Hepatocyte (in vitro differentiated cells): Measurements from ENCODE around the gene LRRC49. TPM values are rescaled to one million over a fixed set of nuclear protein-coding genes. Genes with fewer than 3 reads are reported as not detected.
A peak's percentile ranks its signal among the peaks of the same experiment; 100 is the strongest.

ENCODE experiments used
- DNase-seq: peaks from one replicate; pipeline ENCODE4 v3.0.0-alpha.2; 2016; ENCODE audit warnings: low spot score
- H2AFZ ChIP-seq: fragments of 200-600 bp; sonication (generic); 2 replicates; pipeline ENCODE4 v1.6.0; 2016; ENCODE audit warnings: antibody characterized with exemption, mild to moderate bottlenecking
- H3K27ac ChIP-seq: fragments of 200-600 bp; sonication (generic); 2 replicates; pipeline ENCODE4 v1.5.1; 2016; ENCODE audit warnings: mild to moderate bottlenecking
- H3K27me3 ChIP-seq: fragments of 200-600 bp; sonication (generic); 2 replicates; pipeline ENCODE4 v1.6.1; 2016
- H3K36me3 ChIP-seq: fragments of 200-600 bp; sonication (generic); replicated peaks from 2 replicates; pipeline ENCODE4 v1.5.1; 2016; ENCODE audit warnings: low read depth; ENCODE audit not compliant: insufficient read depth
- H3K4me1 ChIP-seq: fragments of 200-600 bp; sonication (generic); 2 replicates; pipeline ENCODE4 v1.5.1; 2016; ENCODE audit warnings: mild to moderate bottlenecking, moderate library complexity; ENCODE audit not compliant: insufficient read depth
- H3K4me2 ChIP-seq: fragments of 200-600 bp; sonication (generic); 2 replicates; pipeline ENCODE4 v1.6.0; 2016
- H3K4me3 ChIP-seq: fragments of 200-600 bp; sonication (generic); 2 replicates; pipeline ENCODE4 v1.5.1; 2016; ENCODE audit warnings: mild to moderate bottlenecking
- H3K79me2 ChIP-seq: fragments of 200-600 bp; sonication (generic); 2 replicates; pipeline ENCODE4 v1.6.0; 2017; ENCODE audit warnings: mild to moderate bottlenecking
- H3K9me2 ChIP-seq: fragments of 200-600 bp; sonication (generic); replicated peaks from 2 replicates; pipeline ENCODE4 v1.6.0; 2017; ENCODE audit warnings: mild to moderate bottlenecking; ENCODE audit not compliant: insufficient read depth
- H3K9me3 ChIP-seq: fragments of 200-600 bp; sonication (generic); 2 replicates; pipeline ENCODE4 v1.5.1; 2016; ENCODE audit warnings: low read depth, mild to moderate bottlenecking
- H4K20me1 ChIP-seq: fragments of 200-600 bp; sonication (generic); 2 replicates; pipeline ENCODE4 v1.6.0; 2016; ENCODE audit warnings: mild to moderate bottlenecking; ENCODE audit not compliant: insufficient read depth, poor library complexity, severe bottlenecking
- CTCF ChIP-seq: fragments of 200-600 bp; sonication (generic); IDR thresholded peaks from 2 replicates; pipeline ENCODE4 v1.5.1; 2016; ENCODE audit warnings: antibody characterized with exemption, mild to moderate bottlenecking; ENCODE audit not compliant: poor library complexity
- EZH2 ChIP-seq: fragments of 200-600 bp; sonication (generic); IDR thresholded peaks from 2 replicates; pipeline ENCODE4 v1.6.1; 2016; ENCODE audit warnings: antibody characterized with exemption, mild to moderate bottlenecking, borderline replicate concordance
- EZH2phosphoT487 ChIP-seq: fragments of 200-600 bp; sonication (generic); IDR thresholded peaks from one replicate; pipeline ENCODE4 v1.6.1; 2018; ENCODE audit warnings: antibody characterized with exemption, mild to moderate bottlenecking, low read depth, moderate library complexity; ENCODE audit not compliant: unreplicated experiment, severe bottlenecking
- WGBS: methylation state at CpG from one replicate; pipeline ENCODE4 v1.1.6; 2016; ENCODE audit warnings: low lambda C conversion rate; ENCODE audit errors: missing lambda C conversion rate; 5-methylcytosine and 5-hydroxymethylcytosine counted together
- polyA plus RNA-seq: library from polyadenylated mRNA; unstranded; fragments of >200 nt; fragmentation: Nextera tagmentation; extraction: Ambion mirVana; gene quantifications from 2 replicates; pipeline ENCODE4 v1.2.1, GENCODE V29; 2016
- total RNA-seq: library from RNA; depleted of rRNA; stranded (reverse); fragments of >200 nt; gene quantifications from 2 replicates; pipeline ENCODE4 v1.2.3, GENCODE V29; 2014

The LRRC49 gene
- total and polyA plus RNA-seq, 2 experiments from 2014 or later: 1.4 to 11.6 TPM

DNA sequence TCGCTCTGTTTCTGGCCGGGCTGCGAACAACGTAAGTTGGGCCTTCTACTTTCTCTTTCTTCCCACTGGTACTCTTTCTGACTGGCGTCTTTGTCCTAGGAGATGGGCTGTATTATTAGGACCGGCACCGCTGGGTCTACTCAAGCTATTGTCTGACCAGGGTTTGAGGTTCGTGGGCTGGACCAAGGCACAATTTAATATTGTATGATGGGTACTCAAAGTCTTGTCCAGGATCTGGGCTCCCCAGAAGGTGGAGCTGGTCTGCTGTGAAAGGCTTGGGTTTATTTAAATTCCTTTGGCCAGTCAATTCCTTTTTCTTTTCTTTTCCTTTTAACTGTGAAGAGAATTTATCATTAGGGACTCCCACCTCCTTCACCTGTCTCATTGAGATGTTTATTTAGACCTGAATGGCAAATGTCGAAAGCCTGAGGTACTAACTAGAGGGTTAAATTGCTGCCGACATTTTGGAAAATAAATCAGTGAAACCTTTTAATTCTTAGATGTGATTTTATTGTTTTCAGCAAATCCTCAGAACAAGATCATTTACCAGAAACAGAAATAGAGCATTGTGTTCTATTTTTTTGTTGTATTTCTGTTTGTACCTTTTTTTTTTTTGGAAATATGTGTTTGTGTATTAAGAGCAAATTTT is 410 bp downstream of the LRRC49 start:
- peak; percentile 63 for DNase-seq
- peak overlapping the region; percentile 93 for H3K4me2 ChIP-seq
- TF ChIP-seq CTCF (peak; percentile 71), EZH2phosphoT487 (no peak)

GRCh38 chr15:70902107-70902506 is 9.5 kb downstream of the LRRC49 start:
- Histone ChIP-seq H3K36me3 (no peaks in the 10 kb centered on the region), H2AFZ (no peak overlapping the region), H3K4me1 (no peaks in the 10 kb centered on the region), H3K79me2 (no peaks in the 10 kb centered on the region), H3K4me3 (no peak overlapping the region), H3K27me3 (no peaks in the 10 kb centered on the region), H3K9me2 (no peaks in the 10 kb centered on the region), H4K20me1 (no peaks in the 10 kb centered on the region), H3K9me3 (no peaks in the 10 kb centered on the region), H3K4me2 (no peak overlapping the region), H3K27ac (peak overlapping the region; percentile 90)
- DNase-seq: peak; percentile 79
- TF ChIP-seq CTCF (no peak), EZH2phosphoT487 (no peak), EZH2 (no peak)
- WGBS: 69% methylated on average over 1 of the region's 1 CpG

More for the DNA sequence above, 410 bp downstream of the LRRC49 start:
- 7% methylated on average over 10 of the region's 10 CpGs for WGBS
- H3K4me3 ChIP-seq: peak overlapping the region; percentile 58
- peak overlapping the region; percentile 61 for H3K27ac ChIP-seq
- peak overlapping the region; percentile 78 for H2AFZ ChIP-seq
- no peaks in the 10 kb centered on the region for H3K79me2 ChIP-seq
- H3K36me3 ChIP-seq: no peaks in the 10 kb centered on the region
- H3K9me2 ChIP-seq: no peaks in the 10 kb centered on the region
- H3K4me1 ChIP-seq: no peaks in the 10 kb centered on the region
- H3K27me3 ChIP-seq: no peaks in the 10 kb centered on the region
- no peaks in the 10 kb centered on the region for H4K20me1 ChIP-seq
- no peaks in the 10 kb centered on the region for H3K9me3 ChIP-seq

GRCh38 chr15:70906842-70907241 is 14.2 kb downstream of the LRRC49 start:
- Histone ChIP-seq H3K4me1 (no peaks in the 10 kb centered on the region), H3K4me3 (no peak overlapping the region), H3K27ac (no peak overlapping the region), H3K79me2 (no peaks in the 10 kb centered on the region), H3K9me2 (no peaks in the 10 kb centered on the region), H3K27me3 (no peaks in the 10 kb centered on the region), H3K36me3 (no peaks in the 10 kb centered on the region), H3K4me2 (no peak overlapping the region), H4K20me1 (no peaks in the 10 kb centered on the region), H2AFZ (no peak overlapping the region), H3K9me3 (peaks cover 5% of the 10 kb centered on the region)
- TF ChIP-seq EZH2phosphoT487: no peak
- no peak for DNase-seq

- WGBS: 93% methylated on average over 5 of the region's 5 CpGs
- DNase-seq: no peak
- Histone ChIP-seq H4K20me1 (no peaks in the 10 kb centered on the region), H3K4me3 (no peak overlapping the region), H3K9me3 (peaks cover 5% of the 10 kb centered on the region), H3K4me2 (no peak overlapping the region), H3K36me3 (no peaks in the 10 kb centered on the region), H3K4me1 (no peaks in the 10 kb centered on the region), H3K27ac (no peak overlapping the region), H2AFZ (no peak overlapping the region), H3K79me2 (no peaks in the 10 kb centered on the region), H3K27me3 (no peaks in the 10 kb centered on the region), H3K9me2 (no peaks in the 10 kb centered on the region)
- TF ChIP-seq EZH2phosphoT487 (no peak), CTCF (no peak), EZH2 (no peak)
Observed at GRCh38 chr15:70907784-70908471, 15.3 kb downstream of the LRRC49 start.
